HG03196 (cell line): ENCODE data around the gene CCL3.
"Not testable (repeated sequence)": the region's sequence is repeated elsewhere in the genome, so short reads cannot be mapped to it uniquely, and the experiment has no call there.

Experiments
- ATAC-seq: cut with Tn5 transposase; IDR thresholded peaks from one replicate; pipeline ENCODE4 v1.9.1; 2021; ENCODE audit not compliant: unreplicated experiment

CCL3 gene

GRCh38 chr17:36088670-36089338 lies 1.1 kb downstream of the CCL3 start:
- no peak for ATAC-seq

- ATAC-seq = not testable (repeated sequence)
These were observed 1.9 kb downstream of the CCL3 start for GRCh38 chr17:36087897-36088572.

- not testable (repeated sequence) for ATAC-seq
These were observed 2.5 kb downstream of the CCL3 start for GRCh38 chr17:36087471-36087870.

GRCh38 chr17:36086791-36087190 lies 3.2 kb downstream of the CCL3 start:
- no peak for ATAC-seq

- no peak for ATAC-seq
These were observed 4.2 kb downstream of the CCL3 start for GRCh38 chr17:36085765-36086164.

- ATAC-seq = not testable (repeated sequence)
These were observed 6.3 kb downstream of the CCL3 start for GRCh38 chr17:36083691-36084090.

- not testable (repeated sequence) for ATAC-seq
These were observed 7.3 kb downstream of the CCL3 start for GRCh38 chr17:36082482-36083120.

- ATAC-seq = not testable (repeated sequence)
These were observed 8.1 kb downstream of the CCL3 start for GRCh38 chr17:36081681-36082471.

GRCh38 chr17:36074365-36074764 lies 15.6 kb downstream of the CCL3 start:
- ATAC-seq = no peak

GRCh38 chr17:36072431-36073121 lies 17.4 kb downstream of the CCL3 start:
- ATAC-seq = no peak

- ATAC-seq = no peak
These were observed 18.2 kb downstream of the CCL3 start for GRCh38 chr17:36071751-36072150.

- no peak for ATAC-seq
These were observed 19.5 kb downstream of the CCL3 start for GRCh38 chr17:36070427-36070826.

GRCh38 chr17:36069136-36069535 lies 20.8 kb downstream of the CCL3 start:
- ATAC-seq = no peak

- ATAC-seq = no peak
These were observed 21.4 kb downstream of the CCL3 start for GRCh38 chr17:36068524-36068923.

- no peak for ATAC-seq
These were observed 23.5 kb downstream of the CCL3 start for GRCh38 chr17:36066365-36066985.

- no peak for ATAC-seq
These were observed 26.0 kb downstream of the CCL3 start, which contains the start of gene CCL18 for GRCh38 chr17:36063786-36064541. CCL18 (plus strand) TSS chr17:36064272; CDS start chr17:36064343, 71 bp downstream.

- ATAC-seq = no peak
These were observed 29.1 kb downstream of the CCL3 start for GRCh38 chr17:36060816-36061215.

- ATAC-seq = no peak
These were observed 30.5 kb downstream of the CCL3 start for GRCh38 chr17:36059406-36059805.

GRCh38 chr17:36057911-36058310 lies 32.0 kb downstream of the CCL3 start:
- no peak for ATAC-seq
